Stimulated activated naive CD8-positive, alpha-beta T cell treated with anti-CD3 and anti-CD28 coated beads, Interleukin-15, amount 100 ng/mL, for 72 hours (primary cell): Measurements from ENCODE around the gene KLF2.
"Not testable (repeated sequence)": the region's sequence is repeated elsewhere in the genome, so short reads cannot be mapped to it uniquely, and the experiment has no call there.

Source experiments
- ATAC-seq: fragments of 150-1000 bp; cut with Tn5 transposase; 2 replicates; pipeline ENCODE4 v1.10.0; 2021; ENCODE audit warnings: mild to moderate bottlenecking, moderate library complexity
- DNase-seq, 2 donors: peaks; one replicate each; pipeline ENCODE4 v3.0.0; 2021 to 2022
- H3K27ac Mint-ChIP-seq, 2 donors: one replicate each; pipeline ENCODE4 v1.8.0; 2022; ENCODE audit warnings: mild to moderate bottlenecking in 2 of 2, mixed read lengths in 2 of 2, moderate library complexity in 2 of 2
- H3K27me3 Mint-ChIP-seq: one replicate; pipeline ENCODE4 v1.8.0; 2022; ENCODE audit warnings: mixed read lengths
- H3K4me1 Mint-ChIP-seq: one replicate; pipeline ENCODE4 v1.8.0; 2022; ENCODE audit warnings: mild to moderate bottlenecking, mixed read lengths
- H3K4me3 Mint-ChIP-seq, 2 donors: one replicate each; pipeline ENCODE4 v1.8.0; 2022; ENCODE audit warnings: mild to moderate bottlenecking in 2 of 2, mixed read lengths in 2 of 2, moderate library complexity in 1 of 2
- H3K9me3 Mint-ChIP-seq, 2 donors: one replicate each; pipeline ENCODE4 v1.8.0; 2022; ENCODE audit warnings: mixed read lengths in 2 of 2

The KLF2 gene

GRCh38 chr19:16324384-16325160 lies at the start of gene KLF2:
TSS of gene KLF2 (plus strand) at chr19:16324826. CDS start at chr19:16324924, 98 bp downstream.
- Mint-ChIP-seq H3K27ac (peak within 1 kb of the TSS; percentile 33 to 34), H3K4me1 (peaks cover 51% of the 10 kb centered on the region)

DNA sequence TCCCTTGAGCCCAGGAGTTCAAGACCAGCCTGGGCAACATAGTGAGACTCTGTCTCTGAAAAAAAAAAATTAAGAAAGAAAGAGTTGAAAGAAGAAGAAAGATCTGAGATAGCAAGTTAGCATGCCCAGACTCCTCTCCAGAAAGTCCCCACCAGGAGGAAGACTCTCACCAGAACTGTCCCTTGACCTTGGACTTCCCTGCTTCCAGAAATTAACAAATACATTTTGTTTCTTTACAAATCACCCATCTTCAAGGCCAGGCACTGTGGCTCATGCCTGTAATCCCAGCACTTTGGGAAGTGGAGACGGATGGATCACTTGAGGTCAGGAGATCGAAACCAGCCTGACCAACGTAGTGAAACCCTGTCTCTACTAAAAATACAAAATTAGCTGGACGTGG lies 44.3 kb upstream of the KLF2 start:
- ATAC-seq = no peak
- Mint-ChIP-seq H3K27me3 (peaks cover 17% of the 10 kb centered on the region), H3K27ac (no peak overlapping the region), H3K4me3 (no peak overlapping the region), H3K4me1 (peaks cover 36% of the 10 kb centered on the region), H3K9me3 (no peaks in the 10 kb centered on the region)
- DNase-seq = no peak

More at GRCh38 chr19:16324384-16325160, at the start of gene KLF2:
- peak; percentile 81 for ATAC-seq
- peak within 1 kb of the TSS; percentile 74 to 76 for H3K4me3 Mint-ChIP-seq
- peak; percentile 70 to 78 for DNase-seq
- H3K9me3 Mint-ChIP-seq = no peaks in the 10 kb centered on the region
- peaks cover 80% of the 10 kb centered on the region for H3K27me3 Mint-ChIP-seq

GRCh38 chr19:16281743-16282142 lies 42.9 kb upstream of the KLF2 start:
- DNase-seq = no peak
- H3K4me1 Mint-ChIP-seq = peaks cover 47% of the 10 kb centered on the region
- no peak for ATAC-seq
- no peaks in the 10 kb centered on the region for H3K9me3 Mint-ChIP-seq
- no peak overlapping the region for H3K4me3 Mint-ChIP-seq
- no peak overlapping the region for H3K27ac Mint-ChIP-seq
- peaks cover 20% of the 10 kb centered on the region for H3K27me3 Mint-ChIP-seq

- peak; percentile 61 to 66 for DNase-seq
- Mint-ChIP-seq H3K4me1 (peaks cover 53% of the 10 kb centered on the region), H3K27me3 (peaks cover 28% of the 10 kb centered on the region), H3K27ac (peak overlapping the region; percentile 66 to 69), H3K9me3 (no peaks in the 10 kb centered on the region), H3K4me3 (peak overlapping the region; percentile 63 to 76)
- peak; percentile 92 for ATAC-seq
These were observed 41.2 kb upstream of the KLF2 start for GRCh38 chr19:16283210-16284061.

DNA sequence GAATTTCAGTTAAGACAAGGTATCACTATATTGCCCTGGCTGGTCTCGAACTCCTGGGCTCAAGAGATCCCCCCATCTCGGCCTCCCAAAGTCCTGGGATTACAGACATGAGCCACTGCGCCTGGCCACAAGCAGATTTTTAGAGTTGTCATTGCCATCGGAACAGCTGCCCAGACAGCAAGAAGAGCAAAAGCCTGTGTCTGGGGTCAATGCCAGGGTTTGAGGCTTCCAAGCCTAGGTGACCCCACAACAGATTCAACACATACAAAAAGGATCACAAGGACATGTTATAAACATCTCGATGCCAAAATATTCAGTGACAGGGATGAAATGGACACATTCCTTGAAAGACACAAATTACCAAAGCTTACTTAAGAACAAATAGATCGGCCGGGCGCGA lies 40.1 kb upstream of the KLF2 start:
- H3K9me3 Mint-ChIP-seq = no peaks in the 10 kb centered on the region
- H3K27ac Mint-ChIP-seq = no peak overlapping the region
- H3K4me3 Mint-ChIP-seq = peak overlapping the region; percentile 25 to 76
- peaks cover 28% of the 10 kb centered on the region for H3K27me3 Mint-ChIP-seq
- no peak for ATAC-seq
- H3K4me1 Mint-ChIP-seq = peaks cover 55% of the 10 kb centered on the region
- no peak for DNase-seq

DNA sequence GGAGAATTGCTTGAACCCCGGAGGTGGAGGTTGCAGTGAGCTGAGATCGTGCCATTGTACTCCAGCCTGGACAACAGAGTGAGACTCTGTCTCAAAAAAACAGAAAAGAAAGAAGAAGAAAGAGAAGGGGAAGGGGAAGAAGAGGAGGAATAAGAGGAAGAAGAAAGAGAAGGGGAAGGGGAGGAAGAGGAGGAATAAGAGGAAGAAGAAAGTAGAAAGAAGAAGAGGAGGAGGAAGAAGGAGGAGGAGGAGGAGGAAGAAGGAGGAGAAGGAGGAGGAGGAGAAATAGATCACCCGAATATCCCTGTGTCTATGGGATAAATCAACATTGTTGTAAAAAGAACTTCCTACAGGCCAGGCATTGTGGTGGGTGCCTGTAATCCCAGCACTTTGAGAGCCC lies 39.5 kb upstream of the KLF2 start:
- Mint-ChIP-seq H3K4me1 (peaks cover 56% of the 10 kb centered on the region), H3K27me3 (peaks cover 28% of the 10 kb centered on the region)
- not testable (repeated sequence) for DNase-seq, H3K9me3 Mint-ChIP-seq, H3K4me3 Mint-ChIP-seq, ATAC-seq, H3K27ac Mint-ChIP-seq

DNA sequence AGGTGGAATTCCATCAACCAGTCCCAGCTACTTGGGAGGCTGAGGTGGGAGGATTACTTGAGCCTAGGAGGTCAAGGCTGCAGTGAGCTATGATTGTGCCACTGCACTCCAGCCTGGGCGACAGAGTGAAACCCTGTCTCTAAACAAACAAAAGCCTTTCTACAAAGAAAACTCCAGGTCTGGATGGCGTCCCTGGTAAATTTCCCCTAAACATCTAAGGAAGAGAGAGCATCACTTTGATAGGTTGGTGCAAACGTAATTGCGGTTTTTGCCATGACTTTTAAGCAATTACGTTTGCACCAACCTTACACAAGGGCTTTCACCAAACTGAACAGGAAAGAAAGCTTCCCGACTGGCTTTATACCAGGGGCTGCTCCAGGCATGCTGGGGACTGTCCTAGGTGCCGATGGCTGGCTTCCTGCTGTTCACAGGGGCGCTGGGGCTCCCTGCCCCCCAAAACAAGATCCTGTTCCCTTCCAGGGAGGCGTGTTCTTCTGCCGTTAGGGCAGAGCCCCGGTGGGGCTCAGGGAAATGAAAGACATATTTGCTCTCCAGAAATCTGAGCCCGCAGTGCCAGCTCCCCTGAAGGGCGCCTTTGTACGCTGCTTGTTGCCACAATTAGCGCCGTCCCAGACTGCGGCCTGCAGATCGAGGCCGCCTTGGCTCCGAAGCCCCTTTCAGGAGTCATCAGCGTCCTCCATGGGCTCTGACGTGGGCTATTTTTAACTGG lies 38.7 kb upstream of the KLF2 start:
- H3K4me1 Mint-ChIP-seq = peaks cover 53% of the 10 kb centered on the region
- no peak for DNase-seq

GRCh38 chr19:16288544-16288943 lies 36.1 kb upstream of the KLF2 start:
- no peaks in the 10 kb centered on the region for H3K9me3 Mint-ChIP-seq
- H3K27ac Mint-ChIP-seq = no peak overlapping the region
- no peak for DNase-seq
- H3K4me1 Mint-ChIP-seq = peaks cover 40% of the 10 kb centered on the region
- peaks cover 28% of the 10 kb centered on the region for H3K27me3 Mint-ChIP-seq
- ATAC-seq = no peak
- no peak overlapping the region for H3K4me3 Mint-ChIP-seq

More for the DNA sequence above, 38.7 kb upstream of the KLF2 start:
- Mint-ChIP-seq H3K4me3 (peak overlapping the region in 1 of 2 donors; percentile 42), H3K9me3 (no peaks in the 10 kb centered on the region), H3K27me3 (peaks cover 28% of the 10 kb centered on the region), H3K27ac (no peak overlapping the region)
- ATAC-seq = no peak

DNA sequence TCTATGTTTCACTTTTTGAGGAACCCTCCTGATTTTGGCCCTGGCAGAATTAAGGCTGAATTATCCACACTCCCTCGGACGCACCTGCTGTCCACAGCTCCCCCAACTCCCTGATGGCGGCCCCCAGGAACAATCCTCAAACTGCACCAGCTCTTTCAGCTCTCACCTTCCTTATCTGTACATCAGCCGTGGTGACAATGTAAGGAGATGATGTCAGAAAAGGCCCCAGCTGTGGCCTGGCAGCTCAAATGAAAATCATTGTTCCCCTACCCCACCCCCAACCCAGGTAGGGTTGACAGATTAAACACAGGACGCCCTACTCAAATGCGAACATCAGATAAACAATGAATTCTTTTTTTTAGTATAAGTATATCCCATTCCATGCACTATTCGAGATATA lies 35.0 kb upstream of the KLF2 start:
- no peak for ATAC-seq
- Mint-ChIP-seq H3K9me3 (no peaks in the 10 kb centered on the region), H3K27ac (no peak overlapping the region), H3K27me3 (peaks cover 26% of the 10 kb centered on the region), H3K4me3 (no peak overlapping the region), H3K4me1 (peaks cover 29% of the 10 kb centered on the region)
- DNase-seq = no peak

DNA sequence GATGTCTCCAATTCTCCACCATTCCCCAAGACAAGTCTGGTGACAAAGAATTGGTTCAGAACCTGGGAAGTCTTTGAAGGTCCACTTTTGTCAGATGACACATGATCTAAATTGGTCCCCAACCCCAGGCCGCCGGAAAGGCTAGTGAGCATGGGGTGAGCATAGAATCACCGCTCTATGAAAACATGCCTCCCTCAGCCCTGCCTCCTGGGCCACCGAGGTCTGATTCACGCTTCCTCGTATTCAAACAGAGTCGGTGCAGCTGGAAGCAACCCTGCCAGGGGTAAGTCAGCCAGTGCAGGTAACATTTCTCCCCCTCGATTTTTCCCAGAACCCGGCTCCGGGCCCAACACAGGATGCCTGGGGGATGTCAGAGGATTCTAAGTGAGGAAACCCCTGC lies 33.9 kb upstream of the KLF2 start:
- DNase-seq (no peak), ATAC-seq (no peak)
- no peak overlapping the region for H3K27ac Mint-ChIP-seq
- H3K9me3 Mint-ChIP-seq = no peaks in the 10 kb centered on the region
- peaks cover 17% of the 10 kb centered on the region for H3K27me3 Mint-ChIP-seq
- H3K4me3 Mint-ChIP-seq = no peak overlapping the region
- peaks cover 22% of the 10 kb centered on the region for H3K4me1 Mint-ChIP-seq

DNA sequence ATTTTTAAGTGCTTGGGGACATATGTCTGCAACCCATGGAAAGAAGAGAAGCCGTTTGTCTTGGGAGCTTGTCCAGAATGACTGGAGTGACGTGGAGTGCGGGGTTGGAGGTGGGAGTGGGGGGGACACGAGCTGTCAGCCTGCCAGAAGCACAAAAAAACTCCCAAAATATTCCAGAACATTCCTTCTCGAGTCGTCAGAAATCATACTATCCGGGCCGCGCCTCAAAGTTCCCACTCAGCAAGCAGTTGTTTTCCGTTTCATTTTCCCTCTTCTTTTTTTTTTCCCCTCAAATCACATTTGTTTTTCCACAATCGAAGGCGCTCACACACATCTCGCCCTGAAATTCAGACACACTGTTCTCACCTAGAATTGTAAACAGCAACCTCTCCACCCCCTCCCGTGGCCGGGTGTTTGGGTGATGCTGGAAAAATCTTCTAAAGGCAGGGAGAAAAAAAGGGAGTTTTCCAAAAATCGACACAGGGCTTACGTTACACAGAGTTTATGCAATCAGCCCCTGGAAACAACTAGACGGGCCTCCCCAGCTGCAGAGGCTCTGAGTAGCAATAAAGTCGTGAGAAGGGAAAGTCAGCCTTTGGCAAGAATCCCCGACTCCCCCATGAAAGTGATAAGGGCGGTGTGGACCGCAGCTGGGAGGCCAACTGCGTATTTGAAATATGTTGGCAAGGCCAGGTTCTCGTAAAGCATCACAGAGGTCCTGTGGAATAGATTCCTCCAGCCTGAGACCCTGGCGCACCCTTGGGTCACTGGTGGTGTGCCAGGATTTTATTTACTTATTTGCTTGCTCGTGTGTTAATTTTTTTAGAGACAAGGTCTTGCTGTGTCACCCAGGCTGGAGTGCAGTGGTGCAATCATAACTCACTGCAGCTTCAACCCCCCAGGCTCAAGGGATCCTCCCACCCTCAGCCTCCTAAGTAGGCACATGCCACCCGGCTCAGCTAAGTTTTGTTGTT lies 31.2 kb upstream of the KLF2 start:
- no peak for DNase-seq
- Mint-ChIP-seq H3K27me3 (no peaks in the 10 kb centered on the region), H3K4me1 (peaks cover 6% of the 10 kb centered on the region), H3K9me3 (no peaks in the 10 kb centered on the region), H3K27ac (no peak overlapping the region), H3K4me3 (no peak overlapping the region)
- no peak for ATAC-seq

DNA sequence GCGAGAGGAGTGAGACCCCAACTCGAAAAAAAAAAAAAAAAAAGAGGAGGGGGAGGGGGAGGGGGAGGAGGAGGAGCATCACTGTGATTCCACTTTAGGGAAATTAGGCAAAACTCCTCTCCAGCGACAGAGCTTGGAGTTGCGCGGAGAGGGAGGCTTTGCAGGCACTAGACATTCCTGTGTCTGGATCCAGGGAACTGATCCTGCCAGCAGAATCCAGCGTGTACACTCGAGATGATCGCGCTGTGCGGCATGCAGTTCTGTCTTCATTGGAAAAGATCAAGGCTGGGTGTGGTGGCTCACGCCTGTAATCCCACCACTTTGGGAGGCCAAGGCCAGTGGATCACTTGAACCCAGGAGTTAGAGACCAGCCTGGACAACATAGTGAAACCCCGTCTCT lies 29.6 kb upstream of the KLF2 start:
- H3K4me1 Mint-ChIP-seq = no peaks in the 10 kb centered on the region
- ATAC-seq (no peak), DNase-seq (no peak)

GRCh38 chr19:16296713-16297112 lies 27.9 kb upstream of the KLF2 start:
- ATAC-seq = no peak
- no peaks in the 10 kb centered on the region for H3K27me3 Mint-ChIP-seq
- no peak for DNase-seq
- H3K9me3 Mint-ChIP-seq = no peaks in the 10 kb centered on the region
- H3K27ac Mint-ChIP-seq = no peak overlapping the region
- H3K4me3 Mint-ChIP-seq = no peak overlapping the region
- no peaks in the 10 kb centered on the region for H3K4me1 Mint-ChIP-seq

More for the DNA sequence above, 29.6 kb upstream of the KLF2 start:
- Mint-ChIP-seq H3K27ac (no peak overlapping the region), H3K9me3 (no peaks in the 10 kb centered on the region), H3K27me3 (no peaks in the 10 kb centered on the region), H3K4me3 (no peak overlapping the region)

- no peaks in the 10 kb centered on the region for H3K27me3 Mint-ChIP-seq
- DNase-seq (no peak), ATAC-seq (no peak)
- no peak overlapping the region for H3K4me3 Mint-ChIP-seq
- no peaks in the 10 kb centered on the region for H3K9me3 Mint-ChIP-seq
- no peaks in the 10 kb centered on the region for H3K4me1 Mint-ChIP-seq
- no peak overlapping the region for H3K27ac Mint-ChIP-seq
These were observed 26.9 kb upstream of the KLF2 start for GRCh38 chr19:16297575-16298178.
